HG03103 (cell line): ENCODE data around the gene FBP2.
"Not testable (repeated sequence)": the region's sequence is repeated elsewhere in the genome, so short reads cannot be mapped to it uniquely, and the experiment has no call there.

Experiments
- ATAC-seq: cut with Tn5 transposase; IDR thresholded peaks from one replicate; pipeline ENCODE4 v1.9.1; 2021; ENCODE audit warnings: low read depth; ENCODE audit not compliant: unreplicated experiment

Gene FBP2

GRCh38 chr9:94566550-94566949 lies 27.1 kb downstream of the FBP2 start:
- ATAC-seq = no peak

DNA sequence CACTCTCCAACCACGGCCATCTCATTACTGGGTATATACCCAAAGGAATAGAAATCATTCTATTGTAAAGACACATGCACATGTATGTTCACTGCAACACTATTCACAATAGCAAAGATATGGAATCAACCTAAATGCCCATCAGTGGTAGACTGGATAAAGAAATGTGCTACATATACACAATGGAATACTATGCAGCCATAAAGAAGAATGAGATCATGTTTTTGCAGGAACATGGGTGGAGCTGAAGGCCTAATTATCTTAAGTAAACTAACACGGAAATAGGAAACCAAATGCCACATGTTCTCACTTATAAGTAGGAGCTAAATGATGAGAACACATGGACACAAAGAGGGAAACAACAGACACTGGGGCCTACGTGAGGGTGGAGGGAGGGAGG lies 29.3 kb downstream of the FBP2 start:
- ATAC-seq = not testable (repeated sequence)

DNA sequence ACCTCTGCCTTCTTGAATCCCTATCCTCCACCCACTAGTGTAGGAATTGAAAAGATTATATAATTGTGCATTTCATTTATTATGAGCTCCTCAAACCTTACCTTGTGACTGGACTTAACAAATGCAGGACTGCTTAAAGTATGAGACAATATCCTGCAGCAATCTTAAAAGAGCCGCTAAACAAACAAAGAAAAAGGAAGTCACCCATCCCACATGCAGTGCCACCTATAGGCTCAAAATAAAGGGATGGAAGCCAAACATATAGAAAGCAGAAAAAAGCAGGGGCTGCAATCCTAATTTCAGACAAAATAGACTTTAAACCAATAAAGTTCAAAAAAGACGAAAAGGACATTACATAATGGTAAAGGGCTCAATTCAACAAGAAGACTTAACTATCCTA lies 30.1 kb downstream of the FBP2 start:
- ATAC-seq = no peak

GRCh38 chr9:94560237-94560636 lies 33.4 kb downstream of the FBP2 start:
- ATAC-seq = no peak

DNA sequence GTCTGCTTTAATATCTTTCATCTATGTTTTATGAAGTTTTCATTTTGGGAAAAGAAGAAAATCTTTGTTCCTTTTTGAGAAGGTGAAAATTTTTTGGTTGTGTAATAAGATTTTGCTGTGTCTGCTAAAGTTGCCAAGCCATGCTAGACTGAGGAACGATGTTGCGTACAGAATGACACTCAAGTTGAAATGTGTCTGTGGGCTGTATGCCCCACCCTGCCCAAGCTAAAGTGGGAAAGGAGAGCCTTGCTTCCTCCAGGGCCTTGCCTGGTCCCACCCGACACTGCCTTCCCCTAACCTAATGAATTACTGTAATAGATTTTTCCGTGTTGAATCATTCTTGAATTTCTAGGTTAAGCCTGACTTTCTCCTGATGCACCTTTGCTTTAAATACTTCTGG lies 36.2 kb downstream of the FBP2 start:
- ATAC-seq = no peak

GRCh38 chr9:94554439-94555331 lies 38.9 kb downstream of the FBP2 start, which contains the start of gene PCAT7:
Gene PCAT7 (plus strand): TSS chr9:94555083.
- ATAC-seq = no peak

- no peak for ATAC-seq
These were observed 39.6 kb downstream of the FBP2 start for GRCh38 chr9:94554078-94554438.

- no peak for ATAC-seq
These were observed 40.3 kb downstream of the FBP2 start for GRCh38 chr9:94553029-94553938.

DNA sequence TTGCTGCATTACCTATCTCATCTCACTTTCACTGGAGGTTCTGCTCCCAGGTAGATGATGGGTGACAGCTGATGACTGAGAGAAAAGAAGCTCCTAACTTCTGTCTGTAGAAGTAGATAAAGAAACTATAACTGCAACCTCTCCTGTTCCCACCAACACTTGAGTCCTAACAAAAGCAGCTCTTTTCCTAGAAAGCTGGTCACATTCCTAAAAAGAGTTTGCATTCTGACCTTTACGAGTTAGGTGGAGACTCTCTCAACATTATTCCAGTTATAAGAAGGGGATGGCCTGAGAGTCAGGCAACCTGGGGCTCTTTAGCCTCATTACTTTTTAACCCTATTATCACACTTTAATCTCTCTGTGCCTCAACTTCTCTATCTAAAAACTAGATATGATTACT lies 47.7 kb downstream of the FBP2 start:
- no peak for ATAC-seq

GRCh38 chr9:94544335-94544734 lies 49.3 kb downstream of the FBP2 start:
- not testable (repeated sequence) for ATAC-seq

GRCh38 chr9:94538908-94539307 lies 54.7 kb downstream of the FBP2 start:
- no peak for ATAC-seq

- no peak for ATAC-seq
These were observed 58.7 kb downstream of the FBP2 start for GRCh38 chr9:94534901-94535300.

- ATAC-seq = no peak
These were observed 60.0 kb downstream of the FBP2 start for GRCh38 chr9:94533601-94534000.

GRCh38 chr9:94533155-94533554 lies 60.5 kb downstream of the FBP2 start:
- ATAC-seq = no peak

GRCh38 chr9:94528886-94529285 lies 64.7 kb downstream of the FBP2 start:
- no peak for ATAC-seq

GRCh38 chr9:94526951-94527350 lies 66.7 kb downstream of the FBP2 start:
- ATAC-seq = no peak

DNA sequence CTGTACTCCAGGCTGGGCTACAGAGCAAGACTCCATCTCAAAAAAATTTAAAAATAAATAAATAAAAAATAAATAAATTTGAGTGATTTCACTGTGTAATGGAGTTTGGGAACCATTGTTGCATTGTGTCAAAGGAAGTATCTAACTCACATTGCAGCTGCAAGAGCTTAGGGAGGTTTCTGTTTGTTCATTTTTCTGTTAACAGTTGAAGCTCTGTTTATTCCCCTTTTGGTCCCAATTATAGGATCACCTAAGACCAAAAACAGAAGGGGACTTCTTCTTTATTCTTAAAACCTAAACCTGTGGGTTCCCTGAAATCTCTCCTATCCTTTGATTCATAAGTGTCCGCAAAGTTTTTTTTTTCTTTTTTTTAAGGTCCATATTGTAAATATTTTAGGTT lies 67.4 kb downstream of the FBP2 start:
- no peak for ATAC-seq

- no peak for ATAC-seq
These were observed 68.1 kb downstream of the FBP2 start for GRCh38 chr9:94525396-94526035.

- ATAC-seq = no peak
These were observed 76.4 kb downstream of the FBP2 start for GRCh38 chr9:94517254-94517653.

GRCh38 chr9:94514722-94515121 lies 78.9 kb downstream of the FBP2 start:
- ATAC-seq = no peak

DNA sequence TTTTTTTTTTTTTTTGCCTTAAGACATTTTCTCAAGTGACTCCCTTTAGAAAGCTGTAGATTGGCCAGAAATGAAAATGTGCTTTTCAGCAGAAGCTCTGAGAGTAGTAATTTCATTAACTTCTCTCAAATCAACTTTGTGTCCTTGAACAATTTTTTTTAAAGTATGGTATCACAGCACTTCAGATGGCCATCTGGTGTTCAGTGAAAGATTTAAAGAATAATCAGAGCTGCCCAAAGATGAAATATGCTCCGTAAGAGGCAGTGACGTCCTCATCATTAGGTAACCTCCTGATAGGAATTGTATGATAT lies 81.7 kb downstream of the FBP2 start:
- ATAC-seq = no peak
